Loucy (cell line): Measurements from ENCODE around the gene WNK2.

Experiments
- H2AFZ ChIP-seq: fragments of 200-600 bp; sonication (generic); 2 replicates; pipeline ENCODE4 v1.6.0; 2016; ENCODE audit warnings: antibody characterized with exemption, mild to moderate bottlenecking, low read length, moderate library complexity
- H3F3A ChIP-seq: fragments of 200-600 bp; 2 replicates; pipeline ENCODE4 v1.6.0; 2016; ENCODE audit warnings: antibody characterized with exemption, low read depth, mild to moderate bottlenecking
- H3K27me3 ChIP-seq: fragments of 200-600 bp; sonication (generic); 2 replicates; pipeline ENCODE4 v1.6.1; 2014; ENCODE audit warnings: low read length, mild to moderate bottlenecking; ENCODE audit not compliant: insufficient read depth, poor library complexity, severe bottlenecking
- H3K36me3 ChIP-seq: fragments of 200-600 bp; sonication (generic); 2 replicates; pipeline ENCODE4 v1.6.1; 2016; ENCODE audit warnings: low read length; ENCODE audit not compliant: insufficient read depth
- H3K4me1 ChIP-seq: fragments of 200-600 bp; sonication (generic); 2 replicates; pipeline ENCODE4 v1.5.1; 2014; ENCODE audit warnings: low read length, mild to moderate bottlenecking; ENCODE audit not compliant: insufficient read depth, poor library complexity, severe bottlenecking
- H3K4me2 ChIP-seq: fragments of 200-600 bp; sonication (generic); 2 replicates; pipeline ENCODE4 v1.6.0; 2014; ENCODE audit warnings: antibody characterized with exemption, low read length, low read depth, mild to moderate bottlenecking; ENCODE audit not compliant: poor library complexity, severe bottlenecking
- H3K4me3 ChIP-seq: fragments of 200-600 bp; sonication (generic); 2 replicates; pipeline ENCODE4 v1.5.1; 2014; ENCODE audit warnings: low read length, mild to moderate bottlenecking, mixed read lengths; ENCODE audit not compliant: poor library complexity, severe bottlenecking
- H3K79me2 ChIP-seq: fragments of 200-600 bp; sonication (generic); 2 replicates; pipeline ENCODE4 v1.6.1; 2014; ENCODE audit warnings: low read length; ENCODE audit not compliant: insufficient read depth
- H3K9ac ChIP-seq: fragments of 200-600 bp; sonication (generic); 2 replicates; pipeline ENCODE4 v1.6.0; 2014; ENCODE audit warnings: mild to moderate bottlenecking, low read depth, low read length, moderate library complexity; ENCODE audit not compliant: poor library complexity, severe bottlenecking
- H3K9me2 ChIP-seq: fragments of 200-600 bp; sonication (generic); replicated peaks from 2 replicates; pipeline ENCODE4 v1.6.1; 2016; ENCODE audit warnings: low read depth, low read length, mixed read lengths
- H3K9me3 ChIP-seq: fragments of 200-600 bp; sonication (generic); 2 replicates; pipeline ENCODE4 v1.6.1; 2014; ENCODE audit warnings: mild to moderate bottlenecking, antibody characterized with exemption, low read length, low read depth; ENCODE audit not compliant: insufficient read depth
- H4K20me1 ChIP-seq: fragments of 200-600 bp; sonication (generic); 2 replicates; pipeline ENCODE4 v1.6.0; 2014; ENCODE audit warnings: antibody characterized with exemption, low read length, mild to moderate bottlenecking; ENCODE audit not compliant: insufficient read depth, poor library complexity, severe bottlenecking
- CTCF ChIP-seq: fragments of 200-600 bp; sonication (generic); conservative IDR thresholded peaks from 2 replicates; pipeline ENCODE4 v1.5.1; 2014; ENCODE audit warnings: mild to moderate bottlenecking, antibody characterized with exemption, low read length
- EZH2phosphoT487 ChIP-seq: fragments of 200-600 bp; IDR thresholded peaks from 2 replicates; pipeline ENCODE4 v1.6.1; 2018; ENCODE audit warnings: antibody characterized with exemption, mild to moderate bottlenecking, moderate library complexity, borderline replicate concordance

WNK2 gene

DNA sequence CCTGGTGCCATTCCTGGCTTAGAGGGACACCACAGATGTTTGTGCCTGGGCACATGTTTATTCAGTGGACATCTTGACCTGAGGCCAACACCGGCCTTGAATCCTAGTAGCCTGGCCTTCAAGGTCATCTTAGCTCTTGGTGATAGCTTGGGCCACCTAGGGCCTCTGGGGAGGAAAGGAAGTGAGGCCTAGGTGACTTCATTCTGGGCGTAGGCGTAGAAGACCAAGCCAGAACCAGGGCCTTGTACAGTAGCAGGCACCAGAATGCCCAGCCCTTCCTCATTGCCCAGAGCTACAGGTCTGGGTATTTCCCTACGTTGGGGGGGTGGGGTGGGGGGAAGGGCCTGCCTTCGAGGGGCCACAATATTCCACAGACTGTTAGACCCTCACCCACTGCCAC lies 33.8 kb downstream of the WNK2 start:
- H4K20me1 ChIP-seq = no peaks in the 10 kb centered on the region
- H3K79me2 ChIP-seq = no peaks in the 10 kb centered on the region
- H3K9ac ChIP-seq = no peak overlapping the region
- no peaks in the 10 kb centered on the region for H3K4me1 ChIP-seq
- no peaks in the 10 kb centered on the region for H3K9me2 ChIP-seq
- H3K36me3 ChIP-seq = no peaks in the 10 kb centered on the region
- no peaks in the 10 kb centered on the region for H3K27me3 ChIP-seq
- H3K9me3 ChIP-seq = no peaks in the 10 kb centered on the region
- no peak overlapping the region for H3K4me2 ChIP-seq
- no peak overlapping the region for H3K4me3 ChIP-seq
- no peaks in the 10 kb centered on the region for H3F3A ChIP-seq
- TF ChIP-seq CTCF (no peak), EZH2phosphoT487 (no peak)
- no peak overlapping the region for H2AFZ ChIP-seq

DNA sequence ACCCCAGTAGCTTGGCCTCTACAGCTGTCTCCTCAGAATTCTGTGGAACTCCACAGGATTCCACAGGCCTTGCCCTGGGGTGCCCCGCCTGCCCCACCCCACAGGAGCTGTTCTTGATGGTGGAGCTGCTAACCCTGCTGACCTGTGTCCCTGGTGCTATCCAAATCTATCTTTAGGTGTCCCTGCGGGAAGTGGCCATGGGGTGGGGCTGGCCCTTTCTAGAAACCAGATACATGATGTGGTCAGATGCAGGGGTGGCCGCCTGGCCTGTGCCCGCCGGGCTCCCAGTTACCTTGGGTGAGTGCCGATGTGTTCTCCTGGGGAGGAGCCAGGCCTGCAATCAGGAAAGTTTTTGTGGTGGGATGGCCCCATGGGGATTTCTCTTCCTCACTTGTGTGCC lies 34.2 kb downstream of the WNK2 start:
- no peaks in the 10 kb centered on the region for H3K9me2 ChIP-seq
- H3K79me2 ChIP-seq = no peaks in the 10 kb centered on the region

DNA sequence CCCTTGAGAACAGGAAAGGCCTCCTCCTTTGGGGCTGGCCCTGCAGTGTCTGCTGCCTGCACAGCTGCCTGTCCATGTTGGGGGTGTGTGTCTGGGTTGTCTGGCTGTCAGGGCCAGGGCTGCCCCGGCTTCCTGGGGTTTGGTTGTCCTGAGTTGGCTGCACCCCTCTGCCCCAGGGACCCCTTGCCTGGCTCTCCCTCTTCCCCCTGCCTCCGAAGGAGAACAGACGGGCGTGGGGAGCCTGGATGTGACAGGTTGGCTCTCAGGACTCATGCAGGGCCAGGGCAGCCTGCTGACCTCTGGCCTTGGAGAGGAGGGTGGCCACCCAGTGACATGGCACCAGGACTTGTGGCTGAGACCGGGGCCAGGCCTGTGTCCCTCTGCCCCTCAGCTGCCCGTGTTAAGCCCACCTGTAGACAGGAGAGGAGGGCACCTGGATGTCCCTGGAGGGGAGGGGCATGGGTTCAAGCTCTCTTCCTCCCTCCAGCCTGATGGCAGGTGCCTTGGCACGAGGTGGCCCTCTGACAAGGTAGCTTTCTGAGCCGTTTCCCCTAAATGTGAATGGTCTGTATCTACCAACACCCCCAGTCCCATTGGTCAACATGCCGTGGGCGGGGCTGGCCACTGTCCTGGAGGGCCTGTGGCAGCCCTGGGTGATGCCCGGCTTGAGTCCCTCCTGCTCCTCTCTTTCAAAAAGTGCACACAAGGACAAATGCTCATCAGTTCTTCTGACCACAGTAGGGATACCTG lies 34.9 kb downstream of the WNK2 start:
- Histone ChIP-seq H3K36me3 (no peaks in the 10 kb centered on the region), H3K4me1 (no peaks in the 10 kb centered on the region), H4K20me1 (no peaks in the 10 kb centered on the region), H3K79me2 (no peaks in the 10 kb centered on the region), H3K4me2 (no peak overlapping the region), H2AFZ (no peak overlapping the region), H3K4me3 (no peak overlapping the region), H3K9me2 (no peaks in the 10 kb centered on the region), H3K9ac (no peak overlapping the region), H3K9me3 (no peaks in the 10 kb centered on the region), H3K27me3 (no peaks in the 10 kb centered on the region), H3F3A (no peaks in the 10 kb centered on the region)
- TF ChIP-seq EZH2phosphoT487 = no peak
- no peak for TF ChIP-seq CTCF

More for the DNA sequence above, 34.2 kb downstream of the WNK2 start:
- Histone ChIP-seq H4K20me1 (no peaks in the 10 kb centered on the region), H3K4me1 (no peaks in the 10 kb centered on the region), H3K9me3 (no peaks in the 10 kb centered on the region), H3K4me2 (no peak overlapping the region), H3K4me3 (no peak overlapping the region), H3K27me3 (no peaks in the 10 kb centered on the region), H3K36me3 (no peaks in the 10 kb centered on the region), H3K9ac (no peak overlapping the region), H2AFZ (no peak overlapping the region), H3F3A (no peaks in the 10 kb centered on the region)
- TF ChIP-seq EZH2phosphoT487 (no peak), CTCF (no peak)
